GM23248 (cell line): Measurements from ENCODE around the gene APRT.

ENCODE experiments used
- EZH2 ChIP-seq: fragments of 200-600 bp; sonication (generic); IDR thresholded peaks from 2 replicates; pipeline ENCODE4 v1.6.1; 2018; ENCODE audit warnings: antibody characterized with exemption, mild to moderate bottlenecking; ENCODE audit not compliant: insufficient read depth, poor library complexity, severe bottlenecking
- EZH2phosphoT487 ChIP-seq: fragments of 200-600 bp; sonication (generic); IDR thresholded peaks from 2 replicates; pipeline ENCODE4 v1.6.1; 2018; ENCODE audit warnings: antibody characterized with exemption, moderate library complexity, mild to moderate bottlenecking, low read depth; ENCODE audit not compliant: insufficient read depth

- TF ChIP-seq EZH2 (no peak), EZH2phosphoT487 (no peak)
These were observed 22.1 kb downstream of the APRT start for GRCh38 chr16:88789594-88789993.
